GM12878 (cell line): ENCODE measurements around the gene HAAO. TPM values are rescaled to one million over a fixed set of nuclear protein-coding genes. Genes with fewer than 3 reads are reported as not detected.

Source experiments
- ATAC-seq: fragments of 200-7000 bp; cut with Tn5 transposase; 3 replicates; pipeline ENCODE4 v1.9.1; 2020; ENCODE audit warnings: mild to moderate bottlenecking, moderate library complexity
- BruUV-seq: library from RNA; stranded (reverse); fragments of 400-500 nt; replicated peaks from 2 replicates; lab custom pipeline; 2021; lab: Mats Ljungman, UMichigan
- CTCF ChIA-PET: fragments of 300-600 bp; sonication (Branson Sonifier 250); formaldehyde crosslinking; extraction: SDS; loops from one replicate; lab custom pipeline; 2021; ENCODE audit warnings: inconsistent platforms; lab: Yijun Ruan, JAX
- POLR2A ChIA-PET: fragments of 350-600 bp; formaldehyde crosslinking; extraction: SDS; loops from one replicate; lab custom pipeline; 2021; ENCODE audit warnings: inconsistent platforms; lab: Charles Lee
- RAD21 ChIA-PET: fragments of 300-600 bp; sonication (Branson Sonifier 250); formaldehyde crosslinking; loops from one replicate; lab custom pipeline; 2023; ENCODE audit warnings: antibody characterized with exemption; ENCODE audit not compliant: unreplicated experiment; lab: Charles Lee
- SMC1A ChIA-PET: fragments of 300-600 bp; sonication (Branson Sonifier 250); formaldehyde crosslinking; loops from one replicate; lab custom pipeline; 2023; ENCODE audit not compliant: unreplicated experiment, uncharacterized antibody; lab: Charles Lee
- DNase-seq: peaks from one replicate; pipeline ENCODE4 v3.0.0-alpha.2; 2011; ENCODE audit warnings: low read depth, low spot score
- FAIRE-seq: peaks from 3 replicates; lab custom pipeline; 2011; peaks lifted over from hg19 to GRCh38; lab: Jason Lieb, UNC
- H2AFZ ChIP-seq: 2 replicates; pipeline ENCODE4 v1.6.0; 2011; ENCODE audit warnings: low read depth, low read length, control low read depth; ENCODE audit not compliant: control insufficient read depth
- H3K27ac ChIP-seq: 2 replicates; pipeline ENCODE4 v1.5.1; 2011; ENCODE audit warnings: control low read depth; ENCODE audit not compliant: control insufficient read depth, insufficient read depth
- H3K27me3 ChIP-seq, 2 experiments: replicated peaks in 1 of 2; 2 replicates each; pipeline versions ENCODE4 v1.6.0 to v1.6.1; 2011; ENCODE audit warnings: low read length in 1 of 2; ENCODE audit not compliant: control insufficient read depth in 2 of 2, insufficient read depth in 2 of 2
- H3K36me3 ChIP-seq, 2 experiments: 2 replicates each; pipeline ENCODE4 v1.5.1; 2011; ENCODE audit warnings: low read length in 1 of 2; ENCODE audit not compliant: control insufficient read depth in 2 of 2, insufficient read depth in 2 of 2
- H3K4me1 ChIP-seq: 2 replicates; pipeline ENCODE4 v1.6.1; 2011; ENCODE audit warnings: mild to moderate bottlenecking, low read length, moderate library complexity, mixed read lengths; ENCODE audit not compliant: control insufficient read depth, insufficient read depth
- H3K4me2 ChIP-seq: 2 replicates; pipeline ENCODE4 v1.6.0; 2011; ENCODE audit warnings: control low read depth; ENCODE audit not compliant: control insufficient read depth, insufficient read depth
- H3K4me3 ChIP-seq: fragments of 200-600 bp; sonication (generic); 2 replicates; pipeline ENCODE4 v1.5.1; 2016
- H3K79me2 ChIP-seq: 2 replicates; pipeline ENCODE4 v1.6.0; 2011; ENCODE audit warnings: low read length; ENCODE audit not compliant: control insufficient read depth, insufficient read depth
- H3K9ac ChIP-seq: 2 replicates; pipeline ENCODE4 v1.8.0; 2011; ENCODE audit warnings: low read length, control low read depth, mixed read lengths; ENCODE audit not compliant: control insufficient read depth, insufficient read depth
- H3K9me3 ChIP-seq: replicated peaks from 3 replicates; pipeline ENCODE4 v1.5.1; 2011; ENCODE audit warnings: mild to moderate bottlenecking, low read length; ENCODE audit not compliant: control insufficient read depth, insufficient read depth
- H4K20me1 ChIP-seq: 2 replicates; pipeline ENCODE4 v1.6.0; 2011; ENCODE audit not compliant: control insufficient read depth, insufficient read depth
- ATF7 ChIP-seq: fragments of 450-650 bp; IDR thresholded peaks from 2 replicates; pipeline ENCODE4 v1.6.1; 2016; ENCODE audit warnings: low read depth, mild to moderate bottlenecking
- BCLAF1 ChIP-seq: fragments of 450-650 bp; IDR thresholded peaks from 2 replicates; pipeline ENCODE4 v1.6.1; 2017; ENCODE audit warnings: antibody characterized with exemption, mild to moderate bottlenecking, moderate library complexity
- CHD1 ChIP-seq: IDR thresholded peaks from 2 replicates; pipeline ENCODE4 v1.6.1; 2012; ENCODE audit warnings: low read depth, low read length, improper control_type of control experiment
- EZH2 ChIP-seq: IDR thresholded peaks from 2 replicates; pipeline ENCODE4 v1.6.1; 2012; ENCODE audit warnings: low read depth, mild to moderate bottlenecking, control low read depth, inconsistent platforms, low read length, borderline replicate concordance; ENCODE audit not compliant: control insufficient read depth
- HDAC6 ChIP-seq: fragments of 200-600 bp; sonication (generic); IDR thresholded peaks from one replicate; pipeline ENCODE4 v1.8.0; 2017; ENCODE audit warnings: antibody characterized with exemption; ENCODE audit not compliant: unreplicated experiment
- HDGF ChIP-seq: fragments of 450-650 bp; IDR thresholded peaks from 2 replicates; pipeline ENCODE4 v1.6.1; 2016; ENCODE audit warnings: antibody characterized with exemption
- MYC ChIP-seq: IDR thresholded peaks from 2 replicates; pipeline ENCODE4 v1.6.1; 2011; ENCODE audit warnings: mild to moderate bottlenecking, low read length, moderate library complexity, inconsistent platforms; ENCODE audit not compliant: insufficient read depth, insufficient replicate concordance, insufficient read length, severe bottlenecking
- NFIC ChIP-seq: IDR thresholded peaks from 2 replicates; pipeline ENCODE4 v1.6.1; 2012; ENCODE audit warnings: low read depth, mild to moderate bottlenecking, inconsistent platforms, low read length, moderate library complexity
- NFYB ChIP-seq: IDR thresholded peaks from 2 replicates; pipeline ENCODE4 v1.6.1; 2011; ENCODE audit warnings: low read depth, mild to moderate bottlenecking, low read length, improper control_type of control experiment, moderate library complexity; ENCODE audit not compliant: insufficient read depth
- NRF1 ChIP-seq: conservative IDR thresholded peaks from 2 replicates; pipeline ENCODE4 v1.6.1; 2011; ENCODE audit warnings: mild to moderate bottlenecking, low read depth, low read length, improper control_type of control experiment
- POLR2AphosphoS5 ChIP-seq: IDR thresholded peaks from 2 replicates; pipeline ENCODE4 v1.6.1; 2011; ENCODE audit warnings: mild to moderate bottlenecking, low read length, inconsistent platforms
- SMAD1 ChIP-seq: fragments of 450-650 bp; IDR thresholded peaks from 2 replicates; pipeline ENCODE4 v1.6.1; 2018; ENCODE audit warnings: mild to moderate bottlenecking, low read depth; ENCODE audit not compliant: partially characterized antibody
- SPI1 ChIP-seq: IDR thresholded peaks from 2 replicates; pipeline ENCODE4 v1.6.1; 2011; ENCODE audit warnings: low read depth, mild to moderate bottlenecking, low read length, moderate library complexity, borderline replicate concordance; ENCODE audit not compliant: insufficient read depth
- ZBED1 ChIP-seq: IDR thresholded peaks from 2 replicates; pipeline ENCODE4 v1.6.1; 2016; ENCODE audit warnings: borderline replicate concordance
- ZBTB40 ChIP-seq: fragments of 450-650 bp; IDR thresholded peaks from 2 replicates; pipeline ENCODE4 v1.6.1; 2016; ENCODE audit warnings: mild to moderate bottlenecking, moderate library complexity, borderline replicate concordance
- WGBS: methylation state at CpG from one replicate; pipeline ENCODE4 v1.1.6; 2016; ENCODE audit warnings: low lambda C conversion rate; ENCODE audit not compliant: insufficient replicate concordance, insufficient coverage; ENCODE audit errors: missing lambda C conversion rate; 5-methylcytosine and 5-hydroxymethylcytosine counted together
- in situ Hi-C: fragments of 300-500 bp; cut with MboI; formaldehyde crosslinking; loops from 9 replicates; pipeline ENCODE4 v1.14.3; 2018; ENCODE audit warnings: mixed read lengths
- intact Hi-C: fragments of 100-400 bp; cut with micrococcal nuclease; formaldehyde crosslinking; loops from one replicate; pipeline ENCODE4 v1.14.2; 2022; ENCODE audit not compliant: unreplicated experiment
- polyA plus RNA-seq, 11 experiments: library from polyadenylated mRNA; depleted of rRNA in 4 of 11; unstranded in 6 of 11; stranded (reverse) in 5 of 11; fragments of >200 nt; fragmentation: Nextera tagmentation in 4 of 11; fragmentation: Illumina TruSeq in 1 of 11; extraction: Ambion mirVana in 4 of 11; extraction: Trizol in 1 of 11; gene quantifications; 1 replicate in 1 of 11; 2 replicates in 10 of 11; pipeline versions ENCODE4 v1.2.1 to v1.2.3, GENCODE V29; 2011 to 2016; ENCODE audit warnings: inconsistent platforms in 2 of 11, missing spikeins in 2 of 11, low read depth in 1 of 11
- total RNA-seq, 4 experiments: library from RNA; depleted of rRNA in 3 of 4; stranded (reverse); fragments of >200 nt in 3 of 4; fragmentation: Illumina TruSeq in 1 of 4; extraction: Trizol in 1 of 4; gene quantifications; 2 replicates each; pipeline versions ENCODE4 v1.2.1 to v1.2.3, GENCODE V29; 2013 to 2021

The HAAO gene
- total and polyA plus RNA-seq, 10 of the 15 experiments (the other 5 are each of a cell fraction or from before 2014, with no cell fraction given) = 4.3 to 58.7 (median 26.8) TPM

- ChIA-PET RAD21 (no interaction called here), SMC1A (interaction anchor here (1.4 kb wide), 1 partner anchor 46 kb away, joined by 3 read pairs; no protein-coding TSS in a partner anchor), POLR2A (no interaction called here), CTCF (interaction anchor here (0.9 kb wide), 1 partner anchor 23 kb away, joined by 3 read pairs; no protein-coding TSS in a partner anchor)
- Histone ChIP-seq H3K9ac (no peak overlapping the region), H3K27me3 (no peaks in the 10 kb centered on the region), H2AFZ (no peak overlapping the region), H4K20me1 (no peaks in the 10 kb centered on the region), H3K4me2 (no peak overlapping the region), H3K27ac (no peak overlapping the region), H3K4me1 (no peaks in the 10 kb centered on the region), H3K4me3 (no peak overlapping the region), H3K36me3 (no peaks in the 10 kb centered on the region), H3K79me2 (no peaks in the 10 kb centered on the region), H3K9me3 (no peaks in the 10 kb centered on the region; the same call in 2 of the 3 replicates)
- intact Hi-C loops = no loop called here
- in situ Hi-C loops = no loop called here
- ATAC-seq (no peak), DNase-seq (no peak), FAIRE-seq (no peak)
- WGBS = 39% methylated on average over 5 of the region's 5 CpGs
- no TSS peak for BruUV-seq
- no peak for TF ChIP-seq HDAC6
- TF ChIP-seq SMAD1 = no peak
- no peak for TF ChIP-seq BCLAF1
- TF ChIP-seq ZBED1 = no peak
- TF ChIP-seq CHD1 = no peak
- TF ChIP-seq NFYB = no peak
- no peak for TF ChIP-seq POLR2AphosphoS5
- TF ChIP-seq NRF1 = no peak
- TF ChIP-seq HDGF = no peak
- TF ChIP-seq NFIC = no peak
- no peak for TF ChIP-seq SPI1
- TF ChIP-seq EZH2 = no peak
- no peak for TF ChIP-seq MYC
- no peak for TF ChIP-seq ZBTB40
- TF ChIP-seq ATF7 = no peak
Observed at GRCh38 chr2:42835577-42836371, 43.4 kb upstream of the HAAO start.
